GM19023 (cell line): Measurements from ENCODE around the gene DMP1.

Experiments
- ATAC-seq: cut with Tn5 transposase; IDR thresholded peaks from one replicate; pipeline ENCODE4 v1.9.1; 2021; ENCODE audit warnings: mild to moderate bottlenecking, moderate library complexity; ENCODE audit not compliant: unreplicated experiment

The DMP1 gene

GRCh38 chr4:87649980-87650379, at the start of gene DMP1:
Gene DMP1 (plus strand): TSS chr4:87650280. CDS start chr4:87656493, 6,213 bp downstream.
- no peak for ATAC-seq

- no peak for ATAC-seq
These were observed 48.7 kb upstream of the DMP1 start for GRCh38 chr4:87601361-87601760.

DNA sequence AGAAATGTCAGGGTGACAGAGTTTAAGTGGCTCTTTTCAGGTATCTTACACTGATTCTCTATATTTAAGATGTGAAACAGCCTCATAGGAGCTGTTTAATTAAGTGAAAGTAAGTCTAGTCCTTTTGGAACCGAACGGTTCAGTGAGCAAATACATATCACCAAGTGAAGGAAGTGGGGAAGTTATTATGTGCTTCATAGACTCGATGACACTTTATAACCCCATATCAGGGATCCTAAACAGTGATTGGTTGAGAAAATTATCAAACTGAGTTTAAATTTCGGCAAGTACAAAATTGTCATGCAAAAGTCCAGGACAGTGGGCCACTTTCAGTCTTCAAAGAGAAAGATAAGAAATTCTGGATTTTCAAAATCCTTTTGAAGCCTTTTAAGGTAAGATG, 41.9 kb upstream of the DMP1 start, which contains the start of gene DSPP:
Gene DSPP (plus strand): TSS at position 301 of the 400 bp plus-strand sequence. CDS start 2,380 bp downstream, outside the sequence.
- ATAC-seq = no peak

DNA sequence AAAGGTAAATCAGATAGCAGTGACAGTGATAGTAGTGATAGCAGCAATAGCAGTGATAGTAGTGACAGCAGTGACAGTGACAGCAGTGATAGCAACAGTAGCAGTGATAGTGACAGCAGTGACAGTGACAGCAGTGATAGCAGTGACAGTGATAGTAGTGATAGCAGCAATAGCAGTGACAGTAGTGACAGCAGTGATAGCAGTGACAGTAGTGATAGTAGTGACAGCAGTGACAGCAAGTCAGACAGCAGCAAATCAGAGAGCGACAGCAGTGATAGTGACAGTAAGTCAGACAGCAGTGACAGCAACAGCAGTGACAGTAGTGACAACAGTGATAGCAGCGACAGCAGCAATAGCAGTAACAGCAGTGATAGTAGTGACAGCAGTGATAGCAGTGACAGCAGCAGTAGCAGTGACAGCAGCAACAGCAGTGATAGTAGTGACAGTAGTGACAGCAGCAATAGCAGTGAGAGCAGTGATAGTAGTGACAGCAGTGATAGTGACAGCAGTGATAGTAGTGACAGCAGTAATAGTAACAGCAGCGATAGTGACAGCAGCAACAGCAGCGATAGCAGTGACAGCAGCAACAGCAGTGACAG, 35.7 kb upstream of the DMP1 start:
- no peak for ATAC-seq

GRCh38 chr4:87616268-87616667, 33.8 kb upstream of the DMP1 start:
- ATAC-seq = no peak

DNA sequence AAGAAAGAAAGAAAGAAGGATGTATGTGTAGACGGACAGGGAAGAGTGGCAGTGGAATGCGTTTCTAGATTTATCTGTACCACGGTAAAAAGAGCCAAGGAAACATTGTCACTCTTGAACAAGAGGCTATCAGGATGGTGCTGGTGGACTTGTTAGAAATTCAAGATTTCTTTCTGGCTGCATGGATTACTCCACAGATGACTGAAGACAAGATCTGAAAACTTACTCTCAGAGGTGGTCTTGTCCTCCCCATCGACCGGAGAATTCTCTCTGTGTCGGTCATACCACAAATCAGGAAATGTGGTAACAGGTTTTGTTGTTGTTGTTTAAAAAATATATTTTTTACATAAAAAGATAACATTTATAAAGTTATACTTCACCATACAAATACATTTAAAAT, 30.0 kb upstream of the DMP1 start:
- no peak for ATAC-seq

DNA sequence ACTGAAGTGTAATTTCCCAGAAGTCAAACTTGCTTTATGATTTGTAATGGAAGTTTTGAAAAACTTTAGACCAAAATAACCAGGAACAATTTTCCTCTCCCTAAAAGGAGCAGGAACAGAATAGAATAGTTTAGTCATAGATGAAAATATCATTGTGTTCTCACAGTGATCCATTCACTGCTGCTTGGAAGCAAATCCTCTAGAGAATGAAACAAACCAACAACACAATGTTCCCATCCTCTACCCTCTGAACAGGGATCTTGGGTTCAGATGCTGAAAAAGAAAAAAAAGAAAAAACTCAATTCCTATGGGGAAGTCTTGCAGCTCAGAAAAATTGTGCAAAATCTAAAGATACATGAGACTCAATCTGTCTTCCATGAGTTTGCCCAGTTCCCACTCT, 29.6 kb upstream of the DMP1 start:
- no peak for ATAC-seq

DNA sequence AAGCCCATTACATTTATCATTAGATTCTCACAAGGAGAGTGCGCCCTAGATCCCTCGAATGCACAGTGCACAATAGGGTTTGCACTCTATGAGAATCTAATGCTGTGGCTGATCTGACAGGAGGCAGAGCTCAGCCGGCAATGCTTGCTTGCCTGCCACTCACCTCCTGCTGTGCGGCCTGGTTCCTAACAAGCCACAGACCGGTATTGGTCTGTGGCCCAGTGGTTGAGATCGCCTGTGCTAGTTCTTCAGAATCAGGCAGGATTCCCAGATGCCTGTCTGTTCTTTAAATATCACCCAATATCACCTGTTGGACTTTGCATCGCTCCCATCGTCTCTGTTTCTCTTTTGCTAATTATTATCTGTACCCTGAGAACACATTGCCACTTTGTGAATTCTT, 27.8 kb upstream of the DMP1 start:
- no peak for ATAC-seq

- no peak for ATAC-seq
These were observed 25.4 kb upstream of the DMP1 start for GRCh38 chr4:87624698-87625097.

- no peak for ATAC-seq
These were observed 18.4 kb upstream of the DMP1 start for GRCh38 chr4:87631668-87632067.

DNA sequence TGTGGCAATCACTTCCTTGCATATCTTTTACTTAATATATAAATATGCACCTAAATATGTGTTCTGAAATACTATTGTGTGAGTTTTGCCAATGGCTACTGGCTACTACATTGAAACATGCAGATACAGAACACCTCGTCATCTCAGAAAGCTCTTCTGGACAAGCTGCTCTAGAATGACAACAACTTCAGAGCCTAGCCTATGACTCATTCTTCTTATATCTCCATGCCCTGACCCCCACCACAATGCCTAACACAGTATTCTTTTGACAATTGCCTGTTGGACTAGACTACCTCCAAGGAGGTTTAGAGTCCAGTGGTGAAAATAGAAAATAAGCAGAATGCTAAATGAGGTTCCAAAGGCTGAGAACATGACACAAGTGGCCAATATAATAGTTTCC, 17.6 kb upstream of the DMP1 start:
- no peak for ATAC-seq

GRCh38 chr4:87633243-87633642, 16.8 kb upstream of the DMP1 start:
- no peak for ATAC-seq

DNA sequence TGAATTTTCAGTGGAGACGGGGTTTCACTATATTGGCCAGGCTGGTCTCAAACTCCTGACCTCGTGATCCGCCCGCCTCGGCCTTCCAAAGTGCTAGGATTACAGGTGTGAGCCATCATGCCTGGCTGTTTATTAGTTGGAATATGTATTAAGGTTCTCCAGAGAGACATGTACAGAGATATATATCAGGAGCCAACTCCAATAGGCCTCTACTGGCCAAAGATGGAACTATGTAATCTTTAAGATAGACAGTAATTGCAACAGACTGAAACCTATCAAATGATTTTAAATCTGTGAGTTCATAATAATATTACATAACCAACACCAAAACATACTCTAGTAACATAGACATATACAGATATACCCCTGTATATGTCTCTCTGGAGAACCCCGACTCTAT, 5.8 kb upstream of the DMP1 start:
- ATAC-seq = no peak

DNA sequence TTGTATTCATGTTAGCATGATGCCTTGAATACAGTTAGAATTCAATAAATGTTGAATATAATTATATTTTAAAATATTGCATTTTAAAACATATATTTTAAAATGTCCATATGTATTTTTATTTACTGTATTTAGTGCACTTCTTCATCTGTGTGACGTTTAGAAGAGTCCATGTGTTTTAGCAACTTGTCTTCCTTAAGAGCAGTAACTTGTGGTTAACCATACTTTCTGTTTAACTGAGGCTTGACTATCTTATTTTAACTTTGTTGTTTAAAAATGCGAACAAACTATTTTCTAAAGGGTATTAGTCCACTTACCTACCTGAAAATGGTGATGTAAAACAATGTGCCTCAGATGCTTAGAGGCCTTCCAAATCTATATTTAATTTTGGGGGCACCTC, 858 bp downstream of the DMP1 start:
- no peak for ATAC-seq

DNA sequence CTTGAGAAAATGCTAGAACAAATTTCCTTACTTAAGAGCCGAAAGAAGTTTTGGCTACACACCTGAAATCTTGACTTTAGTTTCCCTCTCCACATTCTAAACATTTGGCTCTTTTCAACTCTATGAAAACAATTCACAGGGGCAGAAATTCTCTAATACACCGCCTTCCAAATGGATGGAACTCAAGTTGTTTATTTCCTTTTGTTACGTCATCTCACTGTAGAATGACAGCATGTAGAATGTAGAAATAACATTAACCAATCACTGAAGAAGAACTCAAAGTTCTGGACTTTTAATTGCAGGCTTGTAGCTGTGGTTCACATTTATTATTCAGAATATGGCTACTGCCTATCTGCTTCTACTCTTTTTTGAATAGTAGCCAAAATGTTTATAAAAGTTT, 1.9 kb downstream of the DMP1 start:
- ATAC-seq = no peak

- no peak for ATAC-seq
These were observed 4.5 kb downstream of the DMP1 start for GRCh38 chr4:87654487-87655044.

GRCh38 chr4:87657525-87657924, 7.4 kb downstream of the DMP1 start:
- ATAC-seq = no peak

GRCh38 chr4:87659247-87659931, 9.3 kb downstream of the DMP1 start:
- no peak for ATAC-seq

GRCh38 chr4:87662871-87663270, 12.8 kb downstream of the DMP1 start:
- no peak for ATAC-seq

DNA sequence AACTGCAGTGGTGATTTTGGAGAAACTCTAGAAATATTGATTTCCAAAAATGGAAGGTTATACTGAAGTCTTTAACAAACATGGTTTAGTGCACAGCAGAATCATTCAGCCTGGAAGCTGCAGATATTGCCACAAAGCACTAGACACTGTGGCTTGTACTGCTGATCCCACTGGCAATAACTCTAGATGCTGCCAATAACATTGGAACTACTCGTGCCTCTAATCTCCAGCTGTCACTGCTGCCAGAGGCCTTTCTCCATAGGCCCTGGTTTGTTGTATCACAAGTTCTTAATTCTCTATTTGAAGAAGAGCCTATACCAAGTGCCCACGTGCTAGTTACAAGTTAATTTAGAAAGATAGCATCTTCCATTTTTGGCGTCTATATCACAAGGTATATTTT, 19.3 kb downstream of the DMP1 start:
- ATAC-seq = no peak

DNA sequence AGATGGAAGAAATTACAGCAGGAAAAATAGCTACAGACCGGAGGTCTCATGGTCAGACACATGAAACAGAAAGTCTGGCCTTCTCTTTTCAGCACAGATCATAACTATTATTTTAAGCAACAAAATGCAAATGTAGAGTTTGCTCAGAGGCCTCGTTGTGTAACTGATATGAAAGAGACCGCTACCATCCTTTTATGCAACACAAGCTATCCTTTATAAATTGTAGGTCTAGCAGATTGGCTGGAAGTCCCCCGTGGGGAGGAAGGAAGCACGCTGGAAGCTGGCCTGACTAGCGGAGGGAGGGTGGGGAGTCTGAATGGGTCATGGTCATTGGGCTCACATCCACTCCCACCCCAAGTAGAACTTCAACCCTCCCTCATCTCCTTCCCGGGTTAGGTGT, 27.7 kb downstream of the DMP1 start:
- ATAC-seq = peak; percentile 84

DNA sequence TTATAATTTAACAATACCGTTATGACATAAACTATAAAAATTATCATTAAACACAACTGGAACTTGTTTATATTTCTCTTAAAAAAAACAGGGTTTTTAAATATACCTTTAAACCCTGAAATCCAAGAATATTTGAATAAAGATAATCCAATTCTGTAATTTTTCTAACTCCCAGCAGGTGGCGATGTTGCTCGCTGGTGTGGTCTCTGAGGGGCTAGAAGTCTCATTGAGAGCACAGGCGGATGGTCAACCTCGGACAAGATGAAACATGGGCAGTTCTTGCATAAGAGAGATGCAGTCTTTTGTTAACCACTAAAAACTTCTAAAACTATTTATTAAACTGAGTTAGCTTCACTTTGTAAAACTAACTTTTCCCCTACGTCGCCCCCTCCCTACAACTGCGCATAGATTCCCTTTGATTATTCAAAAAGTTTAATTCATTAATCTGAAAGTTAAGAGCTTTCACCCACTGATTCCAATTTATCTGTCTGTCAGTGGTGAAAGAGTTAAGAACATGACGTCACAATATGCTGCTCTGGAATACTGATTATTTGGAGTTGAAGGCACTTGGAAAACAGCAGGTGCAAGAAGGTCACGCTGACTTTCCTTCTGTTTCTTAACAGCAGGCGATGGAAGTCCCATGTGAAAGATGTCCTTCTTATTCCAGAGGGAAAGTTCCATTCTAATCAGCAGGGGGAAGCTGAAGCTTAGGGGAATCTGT, 29.5 kb downstream of the DMP1 start:
- ATAC-seq = no peak
